OCI-LY1 (cell line): ENCODE data around the gene GAPDH.

Source experiments
- H2AFZ ChIP-seq: fragments of 200-600 bp; sonication (generic), shearing (Covaris generic); 2 replicates; pipeline ENCODE4 v1.6.0; 2014; ENCODE audit warnings: antibody characterized with exemption, mild to moderate bottlenecking, low read length
- H3F3A ChIP-seq: fragments of 200-600 bp; sonication (generic), shearing (Covaris generic); 2 replicates; pipeline ENCODE4 v1.6.0; 2014; ENCODE audit warnings: mild to moderate bottlenecking, antibody characterized with exemption, low read length, moderate library complexity; ENCODE audit not compliant: insufficient read depth
- H3K27ac ChIP-seq: fragments of 200-600 bp; sonication (generic); 2 replicates; pipeline ENCODE4 v1.5.1; 2014; ENCODE audit warnings: low read length, mixed run types, mild to moderate bottlenecking, low read depth; ENCODE audit not compliant: poor library complexity, severe bottlenecking
- H3K27me3 ChIP-seq: fragments of 200-600 bp; sonication (generic); 2 replicates; pipeline ENCODE4 v1.6.0; 2014; ENCODE audit warnings: antibody characterized with exemption, mild to moderate bottlenecking, low read length, moderate library complexity; ENCODE audit not compliant: insufficient read depth
- H3K36me3 ChIP-seq: fragments of 200-600 bp; sonication (generic); 2 replicates; pipeline ENCODE4 v1.6.1; 2014; ENCODE audit warnings: mild to moderate bottlenecking, antibody characterized with exemption, low read length, moderate library complexity, mixed read lengths; ENCODE audit not compliant: insufficient read depth
- H3K4me1 ChIP-seq: fragments of 200-600 bp; sonication (generic); 2 replicates; pipeline ENCODE4 v1.5.1; 2014; ENCODE audit warnings: mild to moderate bottlenecking, low read length, moderate library complexity; ENCODE audit not compliant: insufficient read depth, severe bottlenecking
- H3K4me2 ChIP-seq: fragments of 200-600 bp; sonication (generic), shearing (Covaris generic); 2 replicates; pipeline ENCODE4 v1.6.1; 2014; ENCODE audit warnings: low read length
- H3K4me3 ChIP-seq: fragments of 200-600 bp; sonication (generic); 2 replicates; pipeline ENCODE4 v1.5.1; 2014; ENCODE audit warnings: low read length, low read depth, mild to moderate bottlenecking, mixed read lengths; ENCODE audit not compliant: poor library complexity, severe bottlenecking
- H3K79me2 ChIP-seq: fragments of 200-600 bp; shearing (Covaris generic); 2 replicates; pipeline ENCODE4 v1.6.1; 2016; ENCODE audit warnings: mixed run types, low read length, mixed read lengths; ENCODE audit not compliant: insufficient read depth
- H3K9ac ChIP-seq: fragments of 200-600 bp; sonication (generic), shearing (Covaris generic); 2 replicates; pipeline ENCODE4 v1.6.1; 2014; ENCODE audit warnings: mild to moderate bottlenecking, low read length, mixed read lengths
- H3K9me2 ChIP-seq: fragments of 200-600 bp; sonication (generic), shearing (Covaris generic); 2 replicates; pipeline ENCODE4 v1.6.1; 2014; ENCODE audit warnings: low read depth, mild to moderate bottlenecking, low read length, mixed read lengths
- H3K9me3 ChIP-seq: fragments of 200-600 bp; shearing (Covaris generic); 2 replicates; pipeline ENCODE4 v1.6.1; 2014; ENCODE audit warnings: low read length, mixed read lengths
- H4K20me1 ChIP-seq: fragments of 200-600 bp; sonication (generic), shearing (Covaris generic); 2 replicates; pipeline ENCODE4 v1.6.0; 2016; ENCODE audit warnings: mild to moderate bottlenecking, low read length; ENCODE audit not compliant: insufficient read depth
- EZH2 ChIP-seq: fragments of 200-600 bp; sonication (generic), shearing (Covaris generic); IDR thresholded peaks from 2 replicates; pipeline ENCODE4 v1.8.0; 2017; ENCODE audit warnings: borderline replicate concordance, mixed run types, mild to moderate bottlenecking, antibody characterized with exemption, low read length, moderate library complexity, mixed read lengths
- TF ChIP-seq, protein P1 (sequence below): fragments of 200-600 bp; sonication (generic), shearing (Covaris generic); IDR thresholded peaks from 2 replicates; pipeline ENCODE4 v1.5.1; 2017; ENCODE audit warnings: mild to moderate bottlenecking, antibody characterized with exemption, low read length, moderate library complexity, mixed read lengths

Gene GAPDH

DNA sequence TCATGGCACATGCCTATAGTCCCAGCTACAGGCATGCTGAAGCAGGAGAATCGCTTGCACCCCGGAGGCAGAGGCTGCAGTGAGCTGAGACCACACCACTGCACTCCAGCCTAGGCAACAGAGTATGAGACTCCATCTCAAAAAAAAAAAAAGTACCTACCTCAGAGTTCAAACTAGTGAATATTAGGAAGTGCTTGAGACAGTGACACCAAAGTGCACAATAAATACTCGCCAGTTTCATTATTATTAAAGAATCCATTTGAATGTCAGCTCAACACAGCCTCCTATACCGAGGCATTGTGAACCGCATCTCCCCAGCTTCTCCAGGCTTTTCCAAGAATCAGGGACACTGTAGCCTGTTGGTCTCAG, 5.0 kb downstream of the GAPDH start:
- no peaks in the 10 kb centered on the region for H3K9me3 ChIP-seq
- peaks cover 60% of the 10 kb centered on the region for H3K4me1 ChIP-seq
- no peak for TF ChIP-seq EZH2
- peak overlapping the region; percentile 85 for H3K27ac ChIP-seq
- H3K9me2 ChIP-seq: no peaks in the 10 kb centered on the region
- H3K36me3 ChIP-seq: peaks cover 61% of the 10 kb centered on the region
- H3K9ac ChIP-seq: no peak overlapping the region
- H2AFZ ChIP-seq: no peak overlapping the region
- no peaks in the 10 kb centered on the region; the same call in none of the 2 replicates for H3F3A ChIP-seq
- H4K20me1 ChIP-seq: no peaks in the 10 kb centered on the region
- no peak overlapping the region for H3K4me3 ChIP-seq
- H3K79me2 ChIP-seq: peaks cover 17% of the 10 kb centered on the region
- peak overlapping the region; percentile 31; the same call in 1 of the 2 replicates for H3K4me2 ChIP-seq
- no peaks in the 10 kb centered on the region for H3K27me3 ChIP-seq

DNA sequence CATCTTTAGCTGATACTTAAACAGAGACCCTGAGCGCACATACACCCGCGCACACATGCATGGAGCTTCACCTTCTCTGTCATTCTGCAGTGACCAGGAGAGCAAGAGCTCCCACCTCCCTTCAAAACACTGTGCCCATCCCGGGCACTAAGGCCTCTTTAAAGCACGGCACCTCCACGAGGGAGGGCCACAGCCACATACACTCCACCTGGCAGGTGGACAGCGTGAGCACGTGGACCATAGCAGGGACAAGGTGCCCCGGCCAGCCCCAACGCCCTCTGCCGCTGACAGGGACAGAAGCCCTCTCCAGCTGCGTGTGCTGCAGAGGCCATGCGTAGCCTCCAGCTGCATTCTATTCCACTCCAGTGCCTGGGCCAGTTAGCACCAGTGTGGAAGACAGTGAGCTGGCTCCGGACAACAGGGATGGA, 5.4 kb downstream of the GAPDH start:
- peaks cover 14% of the 10 kb centered on the region for H3K79me2 ChIP-seq
- H4K20me1 ChIP-seq: no peaks in the 10 kb centered on the region
- TF ChIP-seq EZH2: no peak
- TF ChIP-seq, protein P1, sequence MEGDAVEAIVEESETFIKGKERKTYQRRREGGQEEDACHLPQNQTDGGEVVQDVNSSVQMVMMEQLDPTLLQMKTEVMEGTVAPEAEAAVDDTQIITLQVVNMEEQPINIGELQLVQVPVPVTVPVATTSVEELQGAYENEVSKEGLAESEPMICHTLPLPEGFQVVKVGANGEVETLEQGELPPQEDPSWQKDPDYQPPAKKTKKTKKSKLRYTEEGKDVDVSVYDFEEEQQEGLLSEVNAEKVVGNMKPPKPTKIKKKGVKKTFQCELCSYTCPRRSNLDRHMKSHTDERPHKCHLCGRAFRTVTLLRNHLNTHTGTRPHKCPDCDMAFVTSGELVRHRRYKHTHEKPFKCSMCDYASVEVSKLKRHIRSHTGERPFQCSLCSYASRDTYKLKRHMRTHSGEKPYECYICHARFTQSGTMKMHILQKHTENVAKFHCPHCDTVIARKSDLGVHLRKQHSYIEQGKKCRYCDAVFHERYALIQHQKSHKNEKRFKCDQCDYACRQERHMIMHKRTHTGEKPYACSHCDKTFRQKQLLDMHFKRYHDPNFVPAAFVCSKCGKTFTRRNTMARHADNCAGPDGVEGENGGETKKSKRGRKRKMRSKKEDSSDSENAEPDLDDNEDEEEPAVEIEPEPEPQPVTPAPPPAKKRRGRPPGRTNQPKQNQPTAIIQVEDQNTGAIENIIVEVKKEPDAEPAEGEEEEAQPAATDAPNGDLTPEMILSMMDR: peak; percentile 3; the same call in 1 of the 2 replicates
- peak overlapping the region; percentile 31; the same call in 1 of the 2 replicates for H3K4me2 ChIP-seq
- no peaks in the 10 kb centered on the region for H3K9me3 ChIP-seq
- peaks cover 60% of the 10 kb centered on the region for H3K4me1 ChIP-seq
- peaks cover 62% of the 10 kb centered on the region for H3K36me3 ChIP-seq
- H3K9ac ChIP-seq: no peak overlapping the region; the same call in 1 of the 2 replicates
- no peaks in the 10 kb centered on the region; the same call in none of the 2 replicates for H3F3A ChIP-seq
- no peaks in the 10 kb centered on the region for H3K27me3 ChIP-seq
- peak overlapping the region; percentile 85 for H3K27ac ChIP-seq
- no peaks in the 10 kb centered on the region for H3K9me2 ChIP-seq
- no peak overlapping the region for H3K4me3 ChIP-seq
- no peak overlapping the region for H2AFZ ChIP-seq

DNA sequence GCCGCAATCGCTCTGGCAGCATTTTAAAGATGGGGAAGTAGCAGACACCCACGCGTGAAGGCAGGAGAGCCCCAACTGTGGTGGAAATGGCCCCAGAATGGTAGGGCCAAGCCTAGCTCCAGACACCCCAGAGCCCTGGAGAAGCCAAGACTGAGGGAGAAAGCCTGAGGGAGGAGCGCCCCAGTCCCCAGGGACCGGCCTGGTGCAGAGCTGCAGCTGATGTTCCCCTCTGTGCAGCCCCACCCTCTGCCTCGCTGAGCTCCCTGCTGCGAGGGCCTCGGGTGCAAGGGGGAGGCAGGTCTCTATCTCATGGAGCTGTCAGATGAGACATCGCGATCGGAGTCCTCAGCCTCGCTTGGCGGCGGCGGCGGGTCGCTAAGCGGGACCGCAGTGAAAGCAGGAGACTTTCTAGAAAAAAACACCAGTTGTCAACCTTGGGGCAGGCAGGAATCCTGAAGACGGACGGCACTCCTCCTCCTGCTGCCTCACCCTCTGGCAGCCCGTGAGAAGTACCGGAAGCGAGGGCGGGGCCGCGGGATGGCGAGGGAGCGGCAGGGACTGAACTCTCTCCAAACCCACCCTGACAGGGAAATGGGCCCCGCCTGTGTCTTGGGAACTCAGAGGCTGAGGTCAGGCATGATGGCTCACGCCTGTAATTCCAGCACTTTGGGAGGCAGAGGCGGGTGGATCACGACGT, 6.0 kb downstream of the GAPDH start:
- Histone ChIP-seq H3K27me3 (no peaks in the 10 kb centered on the region), H3K9me3 (no peaks in the 10 kb centered on the region), H3K4me3 (no peak overlapping the region), H3K79me2 (peaks cover 8% of the 10 kb centered on the region), H2AFZ (no peak overlapping the region), H3K9me2 (no peaks in the 10 kb centered on the region), H3K4me2 (peak overlapping the region; percentile 31), H3F3A (no peaks in the 10 kb centered on the region; the same call in none of the 2 replicates), H4K20me1 (no peaks in the 10 kb centered on the region), H3K27ac (peak overlapping the region; percentile 85), H3K9ac (no peak overlapping the region; the same call in 1 of the 2 replicates), H3K36me3 (peaks cover 57% of the 10 kb centered on the region), H3K4me1 (peaks cover 60% of the 10 kb centered on the region)
- no peak for TF ChIP-seq EZH2
- TF ChIP-seq, protein P1: no peak
